ENCODE data around the gene MED1.

Gene MED1

DNA sequence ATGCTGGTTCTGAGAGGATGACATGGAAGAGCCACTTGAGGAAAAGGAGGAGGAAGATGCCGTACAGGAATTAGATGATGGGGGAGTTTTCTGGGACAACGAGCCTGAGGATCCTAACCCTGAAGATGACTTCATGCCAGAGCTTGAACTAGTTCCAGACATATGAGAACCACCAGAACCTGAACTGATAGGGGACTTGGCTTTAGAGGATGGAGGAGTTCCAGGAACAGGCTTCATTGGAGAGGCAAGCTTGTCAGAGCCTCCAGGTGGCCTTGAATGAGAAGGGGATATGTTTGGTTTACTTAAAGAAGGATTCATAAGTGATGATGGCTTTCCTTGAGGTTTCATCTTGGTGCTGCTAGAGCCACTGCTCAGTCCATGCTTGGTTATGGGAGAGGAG is 42.7 kb downstream of the MED1 start:
- DNase-seq (ENCODE audit: low read depth) = no peak
- TF ChIP-seq CTCF (conservative IDR thresholded peaks at IDR 0.05; ENCODE audit: low read length) = no peak
- H3K4me3 ChIP-seq (ENCODE audit: low read length) = no peak overlapping the region

DNA sequence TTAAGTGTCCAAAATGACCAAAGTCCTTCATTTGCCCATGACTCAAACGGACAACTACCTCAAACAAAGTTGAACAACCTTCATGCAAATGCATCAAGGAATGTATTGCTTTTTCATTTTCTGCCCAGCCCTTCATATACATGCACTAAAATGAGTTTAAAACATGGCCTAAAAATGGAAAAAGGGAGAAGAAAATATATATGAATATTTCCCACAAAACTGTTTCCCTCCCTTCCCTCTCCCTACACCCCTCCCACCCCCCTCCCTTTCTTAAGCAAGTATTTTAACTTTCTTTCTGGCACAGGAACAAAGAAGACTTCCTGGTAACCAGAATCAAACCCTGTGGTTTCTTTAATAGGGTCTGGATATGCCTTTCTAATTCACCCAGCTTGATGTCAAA is 44.1 kb downstream of the MED1 start:
- DNase-seq (ENCODE audit: low read depth) = no peak
- H3K4me3 ChIP-seq (ENCODE audit: low read length) = no peak overlapping the region
- TF ChIP-seq CTCF (conservative IDR thresholded peaks at IDR 0.05; ENCODE audit: low read length) = no peak

GRCh38 chr17:39405436-39405835 is 45.6 kb downstream of the MED1 start:
- no peak for TF ChIP-seq CTCF (conservative IDR thresholded peaks at IDR 0.05; ENCODE audit: low read length)
- no peak overlapping the region for H3K4me3 ChIP-seq (ENCODE audit: low read length)
- no peak for DNase-seq (ENCODE audit: low read depth)

GRCh38 chr17:39404542-39405378 is 46.3 kb downstream of the MED1 start:
- DNase-seq (ENCODE audit: low read depth) = peak; percentile 86
- H3K4me3 ChIP-seq (ENCODE audit: low read length) = no peak overlapping the region
- no peak; the same call in 1 of the 2 replicates for TF ChIP-seq CTCF (conservative IDR thresholded peaks at IDR 0.05; ENCODE audit: low read length)

GRCh38 chr17:39402890-39403605 is 48.0 kb downstream of the MED1 start:
- no peak for DNase-seq (ENCODE audit: low read depth)
- no peak overlapping the region for H3K4me3 ChIP-seq (ENCODE audit: low read length)
- no peak for TF ChIP-seq CTCF (conservative IDR thresholded peaks at IDR 0.05; ENCODE audit: low read length)

DNA sequence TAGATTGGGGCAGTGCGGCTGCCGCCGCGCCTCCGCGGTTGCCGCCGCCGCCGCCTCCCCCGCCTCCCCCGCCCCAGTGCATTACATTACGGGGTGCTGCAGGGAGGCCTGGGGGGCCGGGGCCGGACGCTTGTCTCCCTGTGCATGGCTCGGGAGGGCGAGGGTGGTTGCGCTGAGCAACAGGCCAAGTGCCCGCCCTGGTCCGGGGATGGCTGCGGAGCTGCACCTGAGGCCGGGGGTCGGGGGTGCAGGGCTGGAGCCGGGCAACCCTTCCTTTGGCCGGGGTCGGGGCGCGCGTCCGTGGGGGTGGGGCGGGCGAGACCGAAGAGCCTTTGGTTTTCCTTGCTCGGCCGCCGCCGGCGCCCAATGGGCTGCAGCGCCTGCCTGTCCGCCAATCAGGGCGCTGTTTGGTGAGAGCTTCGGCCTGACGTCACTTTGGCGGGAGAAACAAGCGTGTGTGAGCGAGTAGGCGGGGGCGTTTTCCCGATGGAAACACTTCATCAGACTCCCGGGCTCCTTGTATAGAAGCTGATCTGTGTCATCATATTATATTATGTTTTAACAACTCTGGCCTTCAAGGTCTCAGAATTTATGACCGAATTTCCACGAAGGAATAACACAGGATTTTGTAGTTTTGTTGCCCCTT is 48.7 kb downstream of the MED1 start:
- peak overlapping the region; percentile 93 for H3K4me3 ChIP-seq (ENCODE audit: low read length)
- TF ChIP-seq CTCF (conservative IDR thresholded peaks at IDR 0.05; ENCODE audit: low read length) = no peak
- DNase-seq (ENCODE audit: low read depth) = peak; percentile 88
